HUDEP-2 (cell line): Measurements from ENCODE around the gene THRB.
"Not testable (repeated sequence)": the region's sequence is repeated elsewhere in the genome, so short reads cannot be mapped to it uniquely, and the experiment has no call there.

Experiments used
- DNase-seq, 76 experiments: peaks; one replicate each; lab custom pipeline; 2025; ENCODE audit not compliant: unreplicated experiment in 76 of 76; lab: John Stamatoyannopoulos, UW

THRB gene

GRCh38 chr3:24135280-24135679, 359.4 kb downstream of the THRB start:
- DNase-seq = no peak

- DNase-seq = no peak
Observed at GRCh38 chr3:24133942-24134341, 360.7 kb downstream of the THRB start.

GRCh38 chr3:24133436-24133835, 361.2 kb downstream of the THRB start:
- DNase-seq = no peak

GRCh38 chr3:24129549-24129948, 365.1 kb downstream of the THRB start:
- DNase-seq = no peak

GRCh38 chr3:24128199-24129005, 366.2 kb downstream of the THRB start:
- DNase-seq = no peak

- DNase-seq = no peak
Observed at GRCh38 chr3:24123596-24123995, 371.1 kb downstream of the THRB start.

GRCh38 chr3:24120434-24120833, 374.2 kb downstream of the THRB start:
- no peak for DNase-seq

- no peak for DNase-seq
Observed at GRCh38 chr3:24119321-24119751, 375.3 kb downstream of the THRB start.

GRCh38 chr3:24117508-24117907, 377.1 kb downstream of the THRB start:
- no peak for DNase-seq

GRCh38 chr3:24111711-24112110, 382.9 kb downstream of the THRB start:
- DNase-seq = no peak

GRCh38 chr3:24110051-24110450, 384.6 kb downstream of the THRB start:
- no peak for DNase-seq

GRCh38 chr3:24101676-24102168, 392.9 kb downstream of the THRB start:
- no peak for DNase-seq

- DNase-seq = no peak
Observed at GRCh38 chr3:24100696-24101402, 393.8 kb downstream of the THRB start.

- DNase-seq = no peak
Observed at GRCh38 chr3:24096695-24097290, 397.9 kb downstream of the THRB start.

- DNase-seq = no peak
Observed at GRCh38 chr3:24096271-24096670, 398.4 kb downstream of the THRB start.

GRCh38 chr3:24094818-24095217, 399.8 kb downstream of the THRB start:
- not testable (repeated sequence) for DNase-seq

GRCh38 chr3:24088782-24089181, 405.9 kb downstream of the THRB start:
- DNase-seq = peak in 3 of 76 experiments; percentile 3 to 18 (median 12)

- DNase-seq = no peak
Observed at GRCh38 chr3:24087469-24087868, 407.2 kb downstream of the THRB start.

GRCh38 chr3:24086617-24087404, 407.8 kb downstream of the THRB start:
- DNase-seq = no peak

- DNase-seq = no peak
Observed at GRCh38 chr3:24086206-24086605, 408.4 kb downstream of the THRB start.

GRCh38 chr3:24072193-24072592, 422.5 kb downstream of the THRB start:
- DNase-seq = no peak
